ENCODE measurements around the gene WIZ.

The WIZ gene

DNA sequence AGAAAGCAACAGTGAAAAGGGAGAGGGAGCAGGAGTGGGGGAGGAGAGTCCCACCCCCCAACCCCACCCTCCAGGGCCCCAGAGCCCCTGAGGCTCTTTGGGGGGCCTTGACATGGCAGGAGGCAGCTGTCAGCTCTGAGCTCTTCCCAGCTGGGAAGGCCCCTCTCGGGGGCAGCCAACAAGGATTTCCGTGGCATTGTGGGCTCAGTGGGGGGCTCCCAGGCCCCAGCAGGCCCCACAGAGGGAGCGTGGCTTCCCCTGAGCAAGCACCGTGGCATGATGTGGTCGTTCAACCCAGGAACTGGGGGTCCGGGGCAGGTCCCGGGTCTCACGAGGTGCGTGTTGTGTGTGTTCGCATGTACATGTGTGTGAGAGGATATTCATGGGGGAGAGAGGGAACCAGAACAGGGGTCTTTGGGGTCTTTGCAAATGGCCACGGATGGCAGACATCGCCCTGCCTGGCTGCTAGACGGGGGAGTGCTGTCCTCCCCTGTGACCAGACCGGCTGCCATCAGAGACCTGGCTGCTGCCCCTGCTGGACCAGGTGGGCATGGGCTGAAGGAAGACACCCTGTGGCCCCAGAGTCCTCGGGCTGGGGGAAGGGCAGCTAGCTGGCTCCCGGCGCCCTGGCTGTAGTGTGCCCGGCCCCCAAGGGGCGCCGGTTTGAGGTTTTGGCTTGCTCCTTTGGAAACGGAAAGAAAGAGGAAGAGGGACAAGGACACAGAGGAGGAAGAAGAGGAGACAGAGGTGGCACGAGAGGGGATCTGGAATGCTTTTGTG is 27.3 kb downstream of the WIZ start:
- DNase-seq (no peak), ATAC-seq (ENCODE audit: insufficient read depth, low read depth) (no peak)
- no peak overlapping the region for H3K4me2 ChIP-seq (ENCODE audit: insufficient read depth, low read length)
- H3K27me3 ChIP-seq (ENCODE audit: insufficient read depth, low read length, poor library complexity), result no peaks in the 10 kb centered on the region
- H3K4me3 ChIP-seq (ENCODE audit: low read depth in 1 of 2, low read length in 2 of 2), result no peak overlapping the region
- no peak overlapping the region for H3K9ac ChIP-seq (ENCODE audit: low read depth, low read length)
- H4K20me1 ChIP-seq (ENCODE audit: insufficient read depth, low read length), result peaks cover 22% of the 10 kb centered on the region
- peaks cover 20% of the 10 kb centered on the region for H3K4me1 ChIP-seq (ENCODE audit: insufficient read depth, low read length)
- no peak for TF ChIP-seq EZH2 (IDR thresholded peaks at IDR 0.05; ENCODE audit: borderline replicate concordance, low read depth, low read length, severe bottlenecking)
- TF ChIP-seq, protein P1, sequence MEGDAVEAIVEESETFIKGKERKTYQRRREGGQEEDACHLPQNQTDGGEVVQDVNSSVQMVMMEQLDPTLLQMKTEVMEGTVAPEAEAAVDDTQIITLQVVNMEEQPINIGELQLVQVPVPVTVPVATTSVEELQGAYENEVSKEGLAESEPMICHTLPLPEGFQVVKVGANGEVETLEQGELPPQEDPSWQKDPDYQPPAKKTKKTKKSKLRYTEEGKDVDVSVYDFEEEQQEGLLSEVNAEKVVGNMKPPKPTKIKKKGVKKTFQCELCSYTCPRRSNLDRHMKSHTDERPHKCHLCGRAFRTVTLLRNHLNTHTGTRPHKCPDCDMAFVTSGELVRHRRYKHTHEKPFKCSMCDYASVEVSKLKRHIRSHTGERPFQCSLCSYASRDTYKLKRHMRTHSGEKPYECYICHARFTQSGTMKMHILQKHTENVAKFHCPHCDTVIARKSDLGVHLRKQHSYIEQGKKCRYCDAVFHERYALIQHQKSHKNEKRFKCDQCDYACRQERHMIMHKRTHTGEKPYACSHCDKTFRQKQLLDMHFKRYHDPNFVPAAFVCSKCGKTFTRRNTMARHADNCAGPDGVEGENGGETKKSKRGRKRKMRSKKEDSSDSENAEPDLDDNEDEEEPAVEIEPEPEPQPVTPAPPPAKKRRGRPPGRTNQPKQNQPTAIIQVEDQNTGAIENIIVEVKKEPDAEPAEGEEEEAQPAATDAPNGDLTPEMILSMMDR (IDR thresholded peaks at IDR 0.05; ENCODE audit: borderline replicate concordance, extremely low read depth, low read length, poor library complexity, severe bottlenecking), result no peak
- H2AFZ ChIP-seq (ENCODE audit: low read depth, low read length), result no peak overlapping the region
- H3K27ac ChIP-seq (ENCODE audit: low read length), result no peak overlapping the region
- H3K9me3 ChIP-seq (ENCODE audit: insufficient read depth, low read length, severe bottlenecking), result no peaks in the 10 kb centered on the region
- H3K36me3 ChIP-seq (ENCODE audit: insufficient read depth, low read length), result peaks cover 56% of the 10 kb centered on the region
- peaks cover 18% of the 10 kb centered on the region for H3K79me2 ChIP-seq (ENCODE audit: insufficient read depth, low read length)

DNA sequence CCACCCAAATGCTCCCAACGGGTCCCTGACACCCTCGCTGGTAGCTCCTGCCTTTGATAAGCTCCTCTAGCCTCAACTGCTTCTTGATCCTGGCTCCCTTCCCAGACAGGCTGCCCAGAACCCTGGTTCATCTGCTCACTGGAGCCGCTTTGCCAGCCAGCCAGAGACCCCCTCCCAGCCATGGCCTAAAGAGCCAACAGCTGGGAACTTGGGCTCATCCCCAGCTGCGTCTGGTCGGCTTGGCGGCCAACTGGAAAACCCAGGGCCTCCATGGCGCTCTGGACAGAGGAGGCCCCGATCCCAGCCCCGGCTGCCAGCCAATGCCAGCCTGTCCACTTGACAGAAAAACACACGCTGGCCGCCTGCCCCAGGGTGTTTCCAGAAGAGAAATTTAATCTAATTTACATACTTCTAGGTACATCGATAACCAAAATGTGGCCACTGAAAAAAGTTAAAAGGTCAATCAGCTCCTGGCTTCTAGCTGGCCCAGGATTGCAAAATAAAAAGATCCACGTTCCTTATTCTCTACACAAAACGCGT is 28.0 kb downstream of the WIZ start:
- no peak for ATAC-seq (ENCODE audit: insufficient read depth, low read depth)
- DNase-seq, result no peak
- no peak overlapping the region for H3K27ac ChIP-seq (ENCODE audit: low read length)
- H3K27me3 ChIP-seq (ENCODE audit: insufficient read depth, low read length, poor library complexity), result no peaks in the 10 kb centered on the region
- H4K20me1 ChIP-seq (ENCODE audit: insufficient read depth, low read length), result peaks cover 21% of the 10 kb centered on the region
- no peak overlapping the region for H3K4me2 ChIP-seq (ENCODE audit: insufficient read depth, low read length)
- no peak overlapping the region for H2AFZ ChIP-seq (ENCODE audit: low read depth, low read length)
- peaks cover 23% of the 10 kb centered on the region for H3K79me2 ChIP-seq (ENCODE audit: insufficient read depth, low read length)
- no peaks in the 10 kb centered on the region for H3K9me3 ChIP-seq (ENCODE audit: insufficient read depth, low read length, severe bottlenecking)
- no peak overlapping the region for H3K4me3 ChIP-seq (ENCODE audit: low read depth in 1 of 2, low read length in 2 of 2)
- H3K4me1 ChIP-seq (ENCODE audit: insufficient read depth, low read length), result peaks cover 27% of the 10 kb centered on the region
- no peak for TF ChIP-seq EZH2 (IDR thresholded peaks at IDR 0.05; ENCODE audit: borderline replicate concordance, low read depth, low read length, severe bottlenecking)
- TF ChIP-seq, protein P1 (IDR thresholded peaks at IDR 0.05; ENCODE audit: borderline replicate concordance, extremely low read depth, low read length, poor library complexity, severe bottlenecking), result no peak
- H3K9ac ChIP-seq (ENCODE audit: low read depth, low read length), result no peak overlapping the region
- peaks cover 49% of the 10 kb centered on the region for H3K36me3 ChIP-seq (ENCODE audit: insufficient read depth, low read length)

DNA sequence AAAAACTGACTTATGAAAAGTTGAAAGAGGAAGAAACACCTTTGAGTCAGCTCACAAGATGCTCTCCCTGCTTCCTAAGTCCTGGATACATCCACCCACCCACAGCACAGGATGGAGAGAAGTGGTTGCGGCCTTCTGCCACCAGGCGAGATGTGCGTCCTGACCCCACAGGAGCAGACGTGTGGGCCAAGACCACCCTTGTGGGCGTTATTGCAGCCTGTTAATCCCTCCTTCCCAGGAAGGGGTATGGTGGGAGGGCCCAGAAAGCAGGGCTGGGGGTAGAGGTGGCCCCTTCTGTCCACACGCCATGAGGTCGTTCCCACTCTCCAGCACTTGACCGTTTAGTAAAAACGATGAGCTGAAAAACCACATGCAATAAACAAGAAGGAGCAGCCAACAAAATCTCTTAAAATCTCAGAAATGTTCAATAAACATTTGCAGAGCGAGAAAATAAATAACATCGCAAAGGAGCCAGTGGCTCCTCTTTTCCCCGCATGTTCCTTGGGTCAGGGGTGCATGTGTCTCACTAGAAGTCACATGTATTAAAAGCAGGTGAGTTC is 28.5 kb downstream of the WIZ start:
- DNase-seq (no peak), ATAC-seq (ENCODE audit: insufficient read depth, low read depth) (no peak)
- TF ChIP-seq EZH2 (IDR thresholded peaks at IDR 0.05; ENCODE audit: borderline replicate concordance, low read depth, low read length, severe bottlenecking), result no peak
- TF ChIP-seq, protein P1 (IDR thresholded peaks at IDR 0.05; ENCODE audit: borderline replicate concordance, extremely low read depth, low read length, poor library complexity, severe bottlenecking), result no peak
- Histone ChIP-seq H3K9me3 (ENCODE audit: insufficient read depth, low read length, severe bottlenecking) (no peaks in the 10 kb centered on the region), H3K4me1 (ENCODE audit: insufficient read depth, low read length) (peaks cover 32% of the 10 kb centered on the region), H3K36me3 (ENCODE audit: insufficient read depth, low read length) (peaks cover 46% of the 10 kb centered on the region), H3K79me2 (ENCODE audit: insufficient read depth, low read length) (peaks cover 29% of the 10 kb centered on the region), H3K9ac (ENCODE audit: low read depth, low read length) (no peak overlapping the region), H2AFZ (ENCODE audit: low read depth, low read length) (no peak overlapping the region), H3K27ac (ENCODE audit: low read length) (no peak overlapping the region), H3K4me3 (ENCODE audit: low read depth in 1 of 2, low read length in 2 of 2) (no peak overlapping the region), H3K4me2 (ENCODE audit: insufficient read depth, low read length) (no peak overlapping the region), H3K27me3 (ENCODE audit: insufficient read depth, low read length, poor library complexity) (no peaks in the 10 kb centered on the region), H4K20me1 (ENCODE audit: insufficient read depth, low read length) (peaks cover 22% of the 10 kb centered on the region)
